ENCODE results near the gene ZNF184.

DNA sequence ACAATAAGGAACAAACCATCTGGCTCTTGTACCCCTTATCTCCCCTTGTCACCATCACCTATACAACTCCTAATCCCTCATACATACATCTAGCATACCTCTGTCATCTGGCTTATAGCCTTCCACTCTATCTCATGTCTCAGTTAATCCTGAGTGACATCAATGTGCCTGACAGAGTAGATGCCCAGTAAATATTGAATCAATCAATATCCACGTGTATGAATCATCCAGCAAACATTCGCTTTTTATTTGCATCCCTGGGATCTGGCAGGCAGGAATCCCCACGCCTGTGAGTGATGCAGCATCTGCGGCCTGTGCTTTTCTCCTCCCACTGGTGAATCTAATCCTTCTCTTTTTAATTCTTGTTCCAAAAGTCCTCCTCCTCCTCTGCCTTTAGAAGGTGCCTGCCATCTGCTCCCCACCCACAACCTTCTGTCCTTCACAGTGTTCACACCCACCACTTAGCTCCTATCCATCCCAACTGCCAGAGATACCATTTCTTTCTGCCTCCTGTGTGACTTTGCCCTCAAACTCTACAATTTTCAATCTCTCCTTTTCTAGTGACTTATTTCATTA lies 46.8 kb downstream of the ZNF184 start:
- TF ChIP-seq POLR2AphosphoS5 (IDR thresholded peaks at IDR 0.05) (no peak), POLR2A (IDR thresholded peaks at IDR 0.05) (no peak), EP300 (IDR thresholded peaks at IDR 0.05) (no peak)
- TF ChIP-seq, protein P1, sequence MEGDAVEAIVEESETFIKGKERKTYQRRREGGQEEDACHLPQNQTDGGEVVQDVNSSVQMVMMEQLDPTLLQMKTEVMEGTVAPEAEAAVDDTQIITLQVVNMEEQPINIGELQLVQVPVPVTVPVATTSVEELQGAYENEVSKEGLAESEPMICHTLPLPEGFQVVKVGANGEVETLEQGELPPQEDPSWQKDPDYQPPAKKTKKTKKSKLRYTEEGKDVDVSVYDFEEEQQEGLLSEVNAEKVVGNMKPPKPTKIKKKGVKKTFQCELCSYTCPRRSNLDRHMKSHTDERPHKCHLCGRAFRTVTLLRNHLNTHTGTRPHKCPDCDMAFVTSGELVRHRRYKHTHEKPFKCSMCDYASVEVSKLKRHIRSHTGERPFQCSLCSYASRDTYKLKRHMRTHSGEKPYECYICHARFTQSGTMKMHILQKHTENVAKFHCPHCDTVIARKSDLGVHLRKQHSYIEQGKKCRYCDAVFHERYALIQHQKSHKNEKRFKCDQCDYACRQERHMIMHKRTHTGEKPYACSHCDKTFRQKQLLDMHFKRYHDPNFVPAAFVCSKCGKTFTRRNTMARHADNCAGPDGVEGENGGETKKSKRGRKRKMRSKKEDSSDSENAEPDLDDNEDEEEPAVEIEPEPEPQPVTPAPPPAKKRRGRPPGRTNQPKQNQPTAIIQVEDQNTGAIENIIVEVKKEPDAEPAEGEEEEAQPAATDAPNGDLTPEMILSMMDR (IDR thresholded peaks at IDR 0.05) = no peak
